Endothelial cell of umbilical vein (primary cell): ENCODE measurements around the gene UBE2S.

Experiments
- CTCF ChIP-seq, 2 donors: IDR thresholded peaks; 1 replicate in 1 of 2; 2 replicates in 1 of 2; pipeline ENCODE4 v1.5.1; 2011; ENCODE audit warnings: low read length in 2 of 2, mild to moderate bottlenecking in 2 of 2, moderate library complexity in 2 of 2, control low read depth in 1 of 2, inconsistent platforms in 1 of 2, low read depth in 1 of 2; ENCODE audit not compliant: insufficient read depth in 1 of 2; ENCODE audit errors: extremely low read depth in 1 of 2
- EZH2 ChIP-seq: IDR thresholded peaks from 2 replicates; pipeline ENCODE4 v1.6.1; 2012; ENCODE audit warnings: borderline replicate concordance, low read depth, mild to moderate bottlenecking, moderate library complexity, low read length, inconsistent platforms; ENCODE audit not compliant: severe bottlenecking
- FOS ChIP-seq: IDR thresholded peaks from 2 replicates; pipeline ENCODE4 v1.6.1; 2011; ENCODE audit warnings: mild to moderate bottlenecking, low read length, moderate library complexity, borderline replicate concordance; ENCODE audit not compliant: insufficient read depth
- GATA2 ChIP-seq: IDR thresholded peaks from 2 replicates; pipeline ENCODE4 v1.7.0; 2011; ENCODE audit warnings: low read depth, mild to moderate bottlenecking, moderate library complexity, mixed read lengths, low read length; ENCODE audit not compliant: insufficient read length, insufficient read depth
- MYC ChIP-seq: IDR thresholded peaks from one replicate; pipeline ENCODE4 v1.6.1; 2011; ENCODE audit warnings: mild to moderate bottlenecking, low read depth, low read length
- POLR2A ChIP-seq: IDR thresholded peaks from 2 replicates; pipeline ENCODE4 v1.6.1; 2012; ENCODE audit warnings: low read depth, mild to moderate bottlenecking, control low read depth, low read length
- POLR2AphosphoS5 ChIP-seq: IDR thresholded peaks from 2 replicates; pipeline ENCODE4 v1.6.1; 2012; ENCODE audit warnings: low read depth, mild to moderate bottlenecking, control low read depth, low read length, moderate library complexity; ENCODE audit not compliant: insufficient read depth
- TF ChIP-seq, protein P1 (sequence below): IDR thresholded peaks from 2 replicates; pipeline ENCODE4 v1.6.1; 2011; ENCODE audit not compliant: insufficient read depth, insufficient read length

DNA sequence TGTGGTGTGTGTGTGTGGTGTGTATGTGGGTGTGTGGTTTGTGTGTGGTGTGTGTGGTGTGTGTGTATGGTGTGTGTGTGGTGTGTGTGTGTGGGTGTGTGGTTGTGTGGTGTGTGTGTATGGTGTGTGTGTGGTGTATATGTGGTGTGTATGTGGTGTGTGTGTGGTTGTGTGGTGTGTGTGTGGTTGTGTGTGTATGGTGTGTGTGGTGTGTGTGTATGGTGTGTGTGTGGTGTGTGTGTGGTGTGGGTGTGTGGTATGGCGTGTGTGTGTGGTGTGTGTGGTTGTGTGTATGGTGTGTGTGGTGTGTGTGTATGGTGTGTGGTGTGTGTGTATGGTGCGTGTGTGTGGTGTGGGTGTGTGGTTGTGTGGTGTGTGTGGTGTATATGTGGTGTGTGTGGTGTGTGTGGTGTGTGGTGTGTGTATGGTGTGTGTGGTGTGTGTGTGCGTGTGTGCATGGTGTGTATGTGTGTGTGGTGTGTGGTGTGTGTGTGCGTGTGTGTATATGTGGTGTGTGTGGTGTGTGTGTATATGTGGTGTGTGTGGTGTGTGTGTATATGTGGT lies 26.9 kb upstream of the UBE2S start:
- TF ChIP-seq POLR2A (no peak), CTCF (IDR thresholded peaks at IDR 0.05; ENCODE audit: extremely low read depth in 1 of 2, insufficient read depth in 1 of 2, low read depth in 1 of 2, low read length in 2 of 2) (no peak), POLR2AphosphoS5 (no peak), EZH2 (no peak), GATA2 (no peak), FOS (no peak), MYC (no peak)
- TF ChIP-seq, protein P1, sequence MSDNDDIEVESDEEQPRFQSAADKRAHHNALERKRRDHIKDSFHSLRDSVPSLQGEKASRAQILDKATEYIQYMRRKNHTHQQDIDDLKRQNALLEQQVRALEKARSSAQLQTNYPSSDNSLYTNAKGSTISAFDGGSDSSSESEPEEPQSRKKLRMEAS = no peak
